ENCODE data around the gene MYOM3. TPM values are rescaled to one million over a fixed set of nuclear protein-coding genes. Genes with fewer than 3 reads are reported as not detected.

The MYOM3 gene
- polyA plus RNA-seq, 2 of the 4 experiments (the other 2 are of a cell fraction), result 2.6 to 8.5 TPM

GRCh38 chr1:24114753-24115152 lies 2.8 kb upstream of the MYOM3 start:
- no peak overlapping the region for H3K4me3 ChIP-seq
- POLR2A ChIA-PET, result no interaction called here
- DNase-seq (ENCODE audit: low read depth in 1 of 2, low spot score in 1 of 2) (no peak), ATAC-seq (no peak), FAIRE-seq (no peak)
- no peak for TF ChIP-seq RFX5 (IDR thresholded peaks at IDR 0.05)
- TF ChIP-seq POLR2A (IDR thresholded peaks at IDR 0.05; ENCODE audit: low read length), result no peak
- TF ChIP-seq ZC3H11A (IDR thresholded peaks at IDR 0.05), result no peak
- no peak for TF ChIP-seq NFE2L2 (conservative IDR thresholded peaks at IDR 0.05; ENCODE audit: low read length)
- TF ChIP-seq FOSB (CRISPR knock-in tag; IDR thresholded peaks at IDR 0.05), result no peak
- no peak for TF ChIP-seq TFCP2L1 (CRISPR knock-in tag; IDR thresholded peaks at IDR 0.05)
- no peak for TF ChIP-seq BHLHE40 (IDR thresholded peaks at IDR 0.05; ENCODE audit: low read depth, low read length)
- TF ChIP-seq CBX2 (IDR thresholded peaks at IDR 0.05; ENCODE audit: borderline replicate concordance, low read depth), result no peak
- TF ChIP-seq HES2 (IDR thresholded peaks at IDR 0.05), result no peak
- TF ChIP-seq HOXB5 (CRISPR knock-in tag; IDR thresholded peaks at IDR 0.05), result no peak
- no peak for TF ChIP-seq FOXS1 (CRISPR knock-in tag; IDR thresholded peaks at IDR 0.05)
- no peak for TF ChIP-seq POLR2AphosphoS2 (conservative IDR thresholded peaks at IDR 0.05; ENCODE audit: low read length)
- no peak for TF ChIP-seq MYC (IDR thresholded peaks at IDR 0.05; ENCODE audit: borderline replicate concordance, low read length)
- TF ChIP-seq JUN (IDR thresholded peaks at IDR 0.05), result no peak
- TF ChIP-seq CHD2 (IDR thresholded peaks at IDR 0.05; ENCODE audit: low read length, partially characterized antibody), result no peak
- TF ChIP-seq RCOR1 (IDR thresholded peaks at IDR 0.05; ENCODE audit: low read depth, low read length), result no peak
- TF ChIP-seq HOXB13 (CRISPR knock-in tag; IDR thresholded peaks at IDR 0.05; ENCODE audit: low read depth), result no peak
- no peak for TF ChIP-seq E2F6 (IDR thresholded peaks at IDR 0.05; ENCODE audit: borderline replicate concordance, low read depth)
- no peak for TF ChIP-seq EP300 (IDR thresholded peaks at IDR 0.05)
- H3K4me1 ChIP-seq, result peaks cover 26% of the 10 kb centered on the region
- H3K9me3 ChIP-seq, result no peaks in the 10 kb centered on the region
- CTCF ChIA-PET, result interaction anchor here (0.7 to 5.1 kb wide), 3 partner anchors 40 to 85 kb away, joined by 3 to 28 read pairs (median 4); no protein-coding TSS in a partner anchor
- WGBS (ENCODE audit: missing lambda C conversion rate), result 85% methylated on average over 6 of the region's 6 CpGs
- no peak overlapping the region for H3K4me2 ChIP-seq
- H3K27ac ChIP-seq, result no peak overlapping the region

- WGBS (ENCODE audit: missing lambda C conversion rate), result 57% methylated on average over 4 of the region's 6 CpGs
- FAIRE-seq (no peak), DNase-seq (ENCODE audit: low read depth in 1 of 2, low spot score in 1 of 2) (no peak), ATAC-seq (no peak)
- ChIA-PET POLR2A (interaction anchor here (0.6 kb wide), 1 partner anchor 68 kb away, joined by 9 read pairs; no protein-coding TSS in a partner anchor), CTCF (interaction anchor here (1.0 to 5.1 kb wide), 4 partner anchors 10 to 278 kb away, joined by 3 to 28 read pairs (median 4); no protein-coding TSS in a partner anchor)
- no peaks in the 10 kb centered on the region for H3K9me3 ChIP-seq
- H3K4me3 ChIP-seq, result no peak overlapping the region
- TF ChIP-seq CEBPB (IDR thresholded peaks at IDR 0.05), result no peak
- TF ChIP-seq BHLHE40 (IDR thresholded peaks at IDR 0.05; ENCODE audit: low read depth, low read length), result no peak
- no peak for TF ChIP-seq HEYL (CRISPR knock-in tag; IDR thresholded peaks at IDR 0.05)
- TF ChIP-seq GATA3 (IDR thresholded peaks at IDR 0.05; ENCODE audit: borderline replicate concordance), result no peak
- TF ChIP-seq NR3C1 (IDR thresholded peaks at IDR 0.05), result no peak
- TF ChIP-seq POLR2A (IDR thresholded peaks at IDR 0.05; ENCODE audit: low read length), result no peak
- no peak for TF ChIP-seq FOSB (CRISPR knock-in tag; IDR thresholded peaks at IDR 0.05)
- no peak for TF ChIP-seq HOXB5 (CRISPR knock-in tag; IDR thresholded peaks at IDR 0.05)
- TF ChIP-seq HMGXB4 (CRISPR knock-in tag; IDR thresholded peaks at IDR 0.05; ENCODE audit: borderline replicate concordance), result no peak
- no peak for TF ChIP-seq SREBF2 (IDR thresholded peaks at IDR 0.05)
- TF ChIP-seq USF2 (IDR thresholded peaks at IDR 0.05), result no peak
- no peak for TF ChIP-seq JUNB (IDR thresholded peaks at IDR 0.05)
- TF ChIP-seq CHD2 (IDR thresholded peaks at IDR 0.05; ENCODE audit: low read length, partially characterized antibody), result no peak
- TF ChIP-seq CHD4 (IDR thresholded peaks at IDR 0.05; ENCODE audit: borderline replicate concordance), result no peak
- TF ChIP-seq RCOR1 (IDR thresholded peaks at IDR 0.05; ENCODE audit: low read depth, low read length), result no peak
- peaks cover 32% of the 10 kb centered on the region for H3K4me1 ChIP-seq
- H3K27ac ChIP-seq, result no peak overlapping the region
- H3K4me2 ChIP-seq, result no peak overlapping the region
Measured at GRCh38 chr1:24113641-24114033, 1.7 kb upstream of the MYOM3 start.

All from A549 (cell line).